IgD-negative memory B cell (primary cell): ENCODE results near the gene C1orf216. TPM values are rescaled to one million over a fixed set of nuclear protein-coding genes. Genes with fewer than 3 reads are reported as not detected.
A peak's percentile ranks its signal among the peaks of the same experiment; 100 is the strongest.

Source experiments
- H3K27ac Mint-ChIP-seq, 3 donors: one replicate each; pipeline ENCODE4 v1.8.0; 2020 to 2022; ENCODE audit warnings: mild to moderate bottlenecking in 3 of 3, mixed read lengths in 3 of 3, moderate library complexity in 1 of 3
- H3K27me3 Mint-ChIP-seq: one replicate; pipeline ENCODE4 v1.8.0; 2021; ENCODE audit warnings: mixed read lengths
- H3K36me3 Mint-ChIP-seq: one replicate; pipeline ENCODE4 v1.8.0; 2020; ENCODE audit warnings: mild to moderate bottlenecking, mixed read lengths
- H3K4me1 Mint-ChIP-seq, 3 donors: one replicate each; pipeline ENCODE4 v1.8.0; 2020 to 2022; ENCODE audit warnings: mixed read lengths in 3 of 3, mild to moderate bottlenecking in 1 of 3
- H3K4me3 Mint-ChIP-seq, 4 donors: one replicate each; pipeline ENCODE4 v1.8.0; 2020 to 2022; ENCODE audit warnings: mild to moderate bottlenecking in 4 of 4, mixed read lengths in 4 of 4, moderate library complexity in 3 of 4
- H3K9me3 Mint-ChIP-seq, 3 donors: one replicate each; pipeline ENCODE4 v1.8.0; 2020 to 2021; ENCODE audit warnings: mixed read lengths in 3 of 3, mild to moderate bottlenecking in 1 of 3
- polyA plus RNA-seq: library from polyadenylated mRNA; unstranded; fragments of 300-500 nt; fragmentation: Illumina TruSeq; gene quantifications from one replicate; pipeline ENCODE4 v1.2.3, GENCODE V29; 2021

C1orf216 gene
- polyA plus RNA-seq, 1 donor from 2014 or later: 8.0 TPM

DNA sequence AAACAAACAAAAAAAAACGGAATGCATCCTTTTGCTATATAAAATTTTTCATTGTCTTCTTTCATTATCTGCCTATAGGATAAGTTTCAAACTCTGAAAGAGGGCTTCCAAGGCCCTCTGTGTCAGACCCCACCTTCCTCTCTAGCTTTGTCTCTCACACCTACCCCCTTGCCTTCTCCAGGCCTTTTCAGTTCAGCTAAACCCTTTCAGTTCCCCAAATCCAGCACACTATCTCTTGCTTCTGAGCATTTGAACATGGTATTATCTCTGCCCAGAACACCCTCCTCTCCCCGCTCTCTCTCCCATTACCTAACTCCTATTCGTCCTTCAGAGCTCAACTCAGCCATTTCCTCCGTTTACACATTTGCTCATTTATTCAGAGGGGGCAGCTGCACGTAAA is 35.7 kb downstream of the C1orf216 start:
- H3K9me3 Mint-ChIP-seq: no peaks in the 10 kb centered on the region
- H3K36me3 Mint-ChIP-seq: peaks cover 2% of the 10 kb centered on the region
- no peak overlapping the region for H3K27ac Mint-ChIP-seq
- H3K27me3 Mint-ChIP-seq: peaks cover 1% of the 10 kb centered on the region
- peaks cover 0 to 2% (median 0%) of the 10 kb centered on the region in 3 donors for H3K4me1 Mint-ChIP-seq
- H3K4me3 Mint-ChIP-seq: no peak overlapping the region

DNA sequence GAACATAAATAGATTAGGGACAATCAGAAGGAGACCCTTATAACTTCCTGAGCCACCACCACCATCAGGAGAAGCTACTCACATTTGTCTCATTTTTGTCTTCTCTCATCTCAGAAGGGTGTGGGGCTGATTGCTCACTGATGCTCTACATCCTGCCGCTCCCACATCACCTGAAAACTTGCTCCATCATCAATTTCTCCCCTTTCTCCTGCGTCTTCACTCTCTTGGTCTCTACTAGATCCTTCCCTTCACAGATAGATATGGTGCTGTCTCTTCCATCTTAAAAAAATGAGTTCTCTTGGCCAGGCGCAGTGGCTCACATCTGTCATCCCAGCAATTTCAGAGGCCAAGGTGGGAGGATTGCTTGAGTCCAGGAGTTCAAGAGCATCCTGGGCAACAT is 38.4 kb downstream of the C1orf216 start:
- H3K27me3 Mint-ChIP-seq: no peaks in the 10 kb centered on the region
- H3K36me3 Mint-ChIP-seq: peaks cover 2% of the 10 kb centered on the region
- peaks cover 0 to 2% (median 1%) of the 10 kb centered on the region in 3 donors for H3K4me1 Mint-ChIP-seq

DNA sequence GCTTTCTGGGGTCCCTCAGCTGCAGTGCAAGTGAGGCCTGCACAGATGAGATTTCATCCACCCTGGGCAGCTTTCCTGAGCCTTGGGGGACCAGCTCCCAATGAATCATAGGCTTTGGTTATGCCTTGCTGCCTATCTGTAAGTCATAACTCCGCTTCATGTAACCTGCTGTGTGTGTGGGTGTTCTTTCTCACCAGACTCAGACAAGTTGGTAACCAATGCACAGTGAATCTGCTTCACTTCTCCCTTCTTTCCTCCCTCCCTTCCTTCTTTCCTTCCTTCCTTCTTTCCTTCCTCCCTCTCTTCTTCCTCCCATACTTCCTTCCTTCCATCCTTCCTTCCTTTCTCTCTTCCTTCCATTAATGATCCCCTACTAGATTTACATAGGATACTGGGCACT is 42.9 kb downstream of the C1orf216 start:
- H3K36me3 Mint-ChIP-seq: peaks cover 2% of the 10 kb centered on the region
- peak overlapping the region in 1 of 3 donors; percentile 5 for H3K27ac Mint-ChIP-seq
- H3K4me3 Mint-ChIP-seq: no peak overlapping the region
- H3K9me3 Mint-ChIP-seq: no peaks in the 10 kb centered on the region
- H3K27me3 Mint-ChIP-seq: peaks cover 12% of the 10 kb centered on the region
- peaks cover 0 to 1% (median 1%) of the 10 kb centered on the region in 3 donors for H3K4me1 Mint-ChIP-seq

More for the DNA sequence above, 38.4 kb downstream of the C1orf216 start:
- Mint-ChIP-seq H3K9me3 (no peaks in the 10 kb centered on the region), H3K27ac (peak overlapping the region in 1 of 3 donors; percentile 7), H3K4me3 (no peak overlapping the region)

DNA sequence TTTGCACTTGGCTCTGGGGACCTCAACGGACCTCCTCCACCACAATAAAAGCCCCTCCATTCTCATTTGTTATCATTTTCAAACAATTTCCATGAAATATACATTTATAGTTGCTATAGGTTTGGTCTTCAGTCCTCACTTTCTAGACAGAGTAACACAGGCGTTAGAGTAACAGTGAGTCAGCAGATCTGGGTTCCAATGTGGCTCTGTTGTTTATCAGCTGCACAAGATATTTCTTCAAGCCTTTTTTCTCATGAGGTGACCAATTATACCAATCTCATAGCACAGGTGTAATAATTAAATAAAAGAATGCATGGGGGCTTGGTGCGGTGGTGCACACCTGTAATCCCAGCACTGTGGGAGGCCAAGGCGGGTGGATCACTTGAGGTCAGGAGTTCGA is 44.6 kb downstream of the C1orf216 start:
- Mint-ChIP-seq H3K36me3 (no peaks in the 10 kb centered on the region), H3K27ac (no peak overlapping the region), H3K4me1 (peaks cover 0 to 1% (median 0%) of the 10 kb centered on the region in 3 donors), H3K9me3 (no peaks in the 10 kb centered on the region), H3K27me3 (peaks cover 12% of the 10 kb centered on the region), H3K4me3 (no peak overlapping the region)

DNA sequence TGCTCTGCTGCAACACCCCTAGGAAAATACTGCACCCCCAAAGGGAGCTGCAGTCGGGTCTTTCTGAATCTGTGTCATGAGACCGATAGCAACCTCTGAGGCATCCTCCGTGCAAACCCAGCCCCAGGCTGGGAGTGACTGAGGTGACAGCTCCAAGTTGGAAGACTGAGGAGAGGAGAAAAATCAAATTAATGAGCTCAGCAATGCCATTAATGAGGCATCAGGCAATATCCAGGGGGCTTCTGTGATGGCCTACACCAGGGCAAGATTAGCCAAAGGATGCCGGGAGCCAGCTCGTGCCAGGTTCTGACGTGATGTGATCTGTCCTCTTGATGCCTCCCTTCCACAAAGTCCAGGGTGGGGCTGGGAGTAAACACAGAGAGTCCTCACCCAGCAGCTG is 46.6 kb downstream of the C1orf216 start:
- Mint-ChIP-seq H3K4me3 (peak overlapping the region in 1 of 4 donors; percentile 17), H3K9me3 (no peaks in the 10 kb centered on the region), H3K27me3 (peaks cover 15% of the 10 kb centered on the region), H3K4me1 (peaks cover 0 to 1% (median 0%) of the 10 kb centered on the region in 3 donors), H3K27ac (peak overlapping the region in 1 of 3 donors; percentile 27), H3K36me3 (peaks cover 1% of the 10 kb centered on the region)

DNA sequence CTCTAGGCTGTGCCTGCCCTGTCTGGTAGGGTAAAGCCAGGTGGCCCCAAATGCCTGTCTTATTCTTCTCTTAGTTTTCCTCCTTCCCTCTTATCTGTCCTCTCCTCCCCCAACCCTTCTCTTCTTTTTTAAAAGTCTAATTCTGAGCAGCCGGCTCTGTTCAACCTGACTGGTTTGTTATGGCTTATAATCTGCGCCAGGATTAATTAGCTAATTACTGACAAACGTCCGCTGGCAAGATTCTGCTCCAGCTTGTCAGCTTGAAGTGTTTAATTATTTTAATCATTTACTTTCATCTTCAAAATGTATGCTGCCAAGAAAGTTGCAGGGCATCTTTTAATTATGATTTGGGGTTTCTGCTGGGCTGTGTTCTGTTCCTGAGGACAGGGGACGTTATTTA is 50.2 kb downstream of the C1orf216 start:
- H3K4me1 Mint-ChIP-seq: no peaks in the 10 kb centered on the region
- H3K9me3 Mint-ChIP-seq: no peaks in the 10 kb centered on the region
- peaks cover 1% of the 10 kb centered on the region for H3K36me3 Mint-ChIP-seq
- H3K27ac Mint-ChIP-seq: no peak overlapping the region
- H3K4me3 Mint-ChIP-seq: no peak overlapping the region
- peaks cover 16% of the 10 kb centered on the region for H3K27me3 Mint-ChIP-seq

DNA sequence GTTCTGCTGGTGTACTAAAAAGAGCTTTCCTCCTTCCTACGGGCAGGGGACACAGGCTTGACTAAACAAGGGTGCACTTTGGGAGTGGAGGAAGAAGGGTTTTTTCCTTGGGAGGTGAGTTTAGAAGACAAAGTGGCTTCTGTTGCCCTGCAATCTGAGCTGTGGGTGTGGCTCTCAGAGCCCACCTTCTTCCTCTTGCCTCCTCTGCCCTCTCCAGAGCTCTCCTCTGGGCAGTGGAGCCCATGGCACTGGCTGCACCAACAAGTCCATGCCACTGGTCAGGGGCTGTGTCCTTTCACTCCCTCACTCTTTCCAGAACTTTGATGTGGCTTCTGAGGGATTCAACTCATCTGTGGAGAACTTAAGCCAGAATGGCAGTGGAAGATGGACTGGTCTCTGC is 51.8 kb downstream of the C1orf216 start:
- H3K27me3 Mint-ChIP-seq: peaks cover 5% of the 10 kb centered on the region
- H3K9me3 Mint-ChIP-seq: no peaks in the 10 kb centered on the region
- H3K36me3 Mint-ChIP-seq: peaks cover 1% of the 10 kb centered on the region
- no peaks in the 10 kb centered on the region for H3K4me1 Mint-ChIP-seq
- no peak overlapping the region for H3K4me3 Mint-ChIP-seq
- no peak overlapping the region for H3K27ac Mint-ChIP-seq

DNA sequence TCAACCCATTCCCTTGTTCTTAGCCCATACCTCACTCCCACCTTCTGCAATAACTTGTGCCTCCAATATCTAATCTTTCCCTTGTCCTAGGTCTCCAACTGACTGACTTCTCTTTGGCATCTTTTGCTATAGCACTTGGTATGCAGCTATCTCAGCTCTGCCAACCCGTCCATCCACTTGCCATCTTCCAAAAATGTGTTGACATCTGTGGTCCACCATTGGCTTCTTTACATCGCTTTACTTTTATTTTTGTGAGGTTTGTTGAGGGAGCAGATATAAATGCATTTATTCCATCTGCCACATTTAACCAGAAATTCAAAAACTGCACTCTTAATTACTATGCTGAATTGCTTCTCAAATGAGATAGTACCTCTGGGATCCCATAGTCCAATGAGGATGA is 52.5 kb downstream of the C1orf216 start:
- peaks cover 5% of the 10 kb centered on the region for H3K27me3 Mint-ChIP-seq
- H3K4me1 Mint-ChIP-seq: no peaks in the 10 kb centered on the region
- H3K27ac Mint-ChIP-seq: peak overlapping the region in 1 of 3 donors; percentile 0
- peaks cover 1% of the 10 kb centered on the region for H3K36me3 Mint-ChIP-seq
- no peaks in the 10 kb centered on the region for H3K9me3 Mint-ChIP-seq
- no peak overlapping the region for H3K4me3 Mint-ChIP-seq

Other genes with a start within 250 kb of the C1orf216 start
- 25.2 TPM for gene KIAA0319L, start 161.5 kb downstream of the C1orf216 start, polyA plus RNA-seq
- gene NCDN, start 161.1 kb downstream of the C1orf216 start, polyA plus RNA-seq: 13.3 TPM
- 0.31 TPM for gene TFAP2E, start 145.6 kb downstream of the C1orf216 start, polyA plus RNA-seq
- 77.3 TPM for gene PSMB2, start 77.4 kb downstream of the C1orf216 start, polyA plus RNA-seq
- gene CLSPN, start 51.1 kb upstream of the C1orf216 start, polyA plus RNA-seq: 0.23 TPM
- gene AGO4, start 89.1 kb upstream of the C1orf216 start, polyA plus RNA-seq: 4.2 TPM
- 6.2 TPM for gene AGO1, start 164.3 kb upstream of the C1orf216 start, polyA plus RNA-seq
- 13.1 TPM for gene AGO3, start 212.2 kb upstream of the C1orf216 start, polyA plus RNA-seq